Fibroblast of pulmonary artery (primary cell): ENCODE measurements around the gene KCNQ5.

ENCODE experiments used
- DNase-seq: peaks from one replicate; pipeline ENCODE4 v3.0.0-alpha.2; 2010; ENCODE audit warnings: low read depth
- H3K4me3 ChIP-seq: replicated peaks from 2 replicates; pipeline ENCODE4 v1.5.1; 2011; ENCODE audit warnings: low read depth, mild to moderate bottlenecking, control low read depth, low read length, moderate library complexity
- TF ChIP-seq, protein P1 (sequence below): IDR thresholded peaks from 2 replicates; pipeline ENCODE4 v1.5.1; 2011; ENCODE audit warnings: mild to moderate bottlenecking, control low read depth, low read length, inconsistent platforms; ENCODE audit errors: missing control alignments

KCNQ5 gene

GRCh38 chr6:72938104-72938503, 316.2 kb downstream of the KCNQ5 start:
- no peak for DNase-seq
- no peak overlapping the region for H3K4me3 ChIP-seq
- TF ChIP-seq, protein P1, sequence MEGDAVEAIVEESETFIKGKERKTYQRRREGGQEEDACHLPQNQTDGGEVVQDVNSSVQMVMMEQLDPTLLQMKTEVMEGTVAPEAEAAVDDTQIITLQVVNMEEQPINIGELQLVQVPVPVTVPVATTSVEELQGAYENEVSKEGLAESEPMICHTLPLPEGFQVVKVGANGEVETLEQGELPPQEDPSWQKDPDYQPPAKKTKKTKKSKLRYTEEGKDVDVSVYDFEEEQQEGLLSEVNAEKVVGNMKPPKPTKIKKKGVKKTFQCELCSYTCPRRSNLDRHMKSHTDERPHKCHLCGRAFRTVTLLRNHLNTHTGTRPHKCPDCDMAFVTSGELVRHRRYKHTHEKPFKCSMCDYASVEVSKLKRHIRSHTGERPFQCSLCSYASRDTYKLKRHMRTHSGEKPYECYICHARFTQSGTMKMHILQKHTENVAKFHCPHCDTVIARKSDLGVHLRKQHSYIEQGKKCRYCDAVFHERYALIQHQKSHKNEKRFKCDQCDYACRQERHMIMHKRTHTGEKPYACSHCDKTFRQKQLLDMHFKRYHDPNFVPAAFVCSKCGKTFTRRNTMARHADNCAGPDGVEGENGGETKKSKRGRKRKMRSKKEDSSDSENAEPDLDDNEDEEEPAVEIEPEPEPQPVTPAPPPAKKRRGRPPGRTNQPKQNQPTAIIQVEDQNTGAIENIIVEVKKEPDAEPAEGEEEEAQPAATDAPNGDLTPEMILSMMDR, result no peak

DNA sequence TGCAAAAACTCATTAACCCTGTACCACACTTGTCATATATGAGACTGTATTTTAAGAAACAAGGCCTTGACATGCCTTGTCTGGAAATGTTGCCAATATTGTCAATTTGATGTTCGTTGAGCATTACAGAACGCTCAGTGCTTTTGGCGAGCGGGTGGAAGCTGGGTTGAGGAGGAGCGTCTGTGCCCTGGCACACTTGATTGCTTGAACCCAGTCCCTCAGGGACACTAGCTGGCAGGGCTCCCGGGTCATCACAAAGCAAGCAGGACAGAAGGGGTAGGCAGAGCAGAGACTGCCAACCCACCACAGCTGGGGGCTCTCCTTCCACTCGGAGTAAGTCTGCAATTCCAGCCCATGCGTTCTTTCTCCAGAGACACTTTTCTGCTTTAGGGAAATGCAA, 317.1 kb downstream of the KCNQ5 start:
- DNase-seq, result no peak
- H3K4me3 ChIP-seq, result no peak overlapping the region
- TF ChIP-seq, protein P1, result no peak

DNA sequence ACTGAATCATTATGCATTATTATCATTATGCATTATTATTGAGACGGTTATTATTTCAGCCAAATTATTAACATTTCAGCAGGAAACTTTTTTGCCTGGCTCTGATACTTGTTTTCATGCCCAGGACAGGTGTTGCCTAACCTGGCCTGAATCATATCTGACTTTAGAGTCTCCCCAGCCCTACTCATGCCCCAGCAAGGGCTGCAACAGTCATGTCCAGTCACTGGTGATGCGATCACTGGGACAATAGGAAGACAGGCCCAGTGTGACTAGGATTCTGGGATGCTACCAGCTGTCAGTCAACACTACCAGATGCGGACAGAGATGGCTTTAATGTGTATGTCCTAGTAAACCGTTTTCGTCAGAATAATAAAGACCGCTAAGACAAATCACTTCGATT, 318.4 kb downstream of the KCNQ5 start:
- H3K4me3 ChIP-seq, result no peak overlapping the region
- DNase-seq, result no peak
- TF ChIP-seq, protein P1, result no peak

GRCh38 chr6:72941263-72941662, 319.4 kb downstream of the KCNQ5 start:
- H3K4me3 ChIP-seq, result no peak overlapping the region
- no peak for DNase-seq
- TF ChIP-seq, protein P1, result no peak

DNA sequence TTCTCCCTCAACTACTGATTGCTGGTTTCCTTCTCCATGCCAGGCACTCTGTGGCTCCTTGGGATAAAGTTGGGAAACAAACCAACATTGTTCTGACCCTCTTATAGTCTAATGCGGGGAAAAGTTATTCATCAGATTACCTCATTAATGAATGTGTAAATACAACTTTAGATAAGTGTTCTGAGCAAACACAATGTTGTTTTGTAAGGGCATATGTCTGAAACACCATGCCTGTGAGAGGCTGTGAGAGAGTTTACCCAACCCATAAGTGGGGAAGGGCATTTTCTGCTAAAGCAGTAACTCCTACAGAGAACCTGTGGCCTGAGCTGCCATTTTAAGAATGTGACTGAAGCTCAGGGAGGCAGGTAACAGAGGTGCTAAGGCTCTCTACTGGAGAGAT, 319.9 kb downstream of the KCNQ5 start:
- no peak for DNase-seq
- TF ChIP-seq, protein P1, result no peak

GRCh38 chr6:72943699-72944098, 321.8 kb downstream of the KCNQ5 start:
- TF ChIP-seq, protein P1, result no peak
- DNase-seq, result no peak

More for the DNA sequence above, 319.9 kb downstream of the KCNQ5 start:
- no peak overlapping the region for H3K4me3 ChIP-seq

DNA sequence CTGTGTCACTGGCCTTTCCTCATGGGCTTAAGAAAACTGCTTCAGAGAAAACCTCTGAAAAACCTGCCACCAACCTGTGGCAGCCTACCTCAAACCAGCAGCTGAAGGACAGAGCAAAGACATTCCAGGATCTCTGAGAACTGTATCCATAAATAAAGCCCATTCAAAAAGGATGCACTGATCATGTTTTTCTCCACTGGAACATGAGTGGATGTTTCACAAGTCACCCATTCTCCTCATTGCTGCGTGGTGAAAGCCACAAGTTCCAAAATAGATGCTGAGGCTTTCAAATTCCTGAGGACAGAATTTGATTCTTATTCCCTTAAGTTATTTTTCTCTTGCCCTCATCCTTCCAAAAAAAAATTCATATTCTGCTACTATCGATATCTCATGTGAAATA, 322.8 kb downstream of the KCNQ5 start:
- no peak for DNase-seq
- TF ChIP-seq, protein P1, result no peak
- H3K4me3 ChIP-seq, result no peak overlapping the region

More at GRCh38 chr6:72943699-72944098, 321.8 kb downstream of the KCNQ5 start:
- H3K4me3 ChIP-seq, result no peak overlapping the region
